Sigmoid colon (tissue), 4 donors: ENCODE data around the gene PTPRE.

Experiments used
- EP300 ChIP-seq, 4 donors: sonication (generic); formaldehyde crosslinking; IDR thresholded peaks; one replicate each; pipeline ENCODE4 v1.6.1; 2017; ENCODE audit warnings: antibody characterized with exemption in 4 of 4
- TF ChIP-seq, protein P1 (sequence below), 4 experiments: fragments of 450-650 bp in 3 of 4; fragments of 200-600 bp in 1 of 4; IDR thresholded peaks; one replicate each; pipeline ENCODE4 v1.5.1; 2016 to 2019; ENCODE audit warnings: antibody characterized with exemption in 4 of 4, mild to moderate bottlenecking in 3 of 4, moderate library complexity in 2 of 4

DNA sequence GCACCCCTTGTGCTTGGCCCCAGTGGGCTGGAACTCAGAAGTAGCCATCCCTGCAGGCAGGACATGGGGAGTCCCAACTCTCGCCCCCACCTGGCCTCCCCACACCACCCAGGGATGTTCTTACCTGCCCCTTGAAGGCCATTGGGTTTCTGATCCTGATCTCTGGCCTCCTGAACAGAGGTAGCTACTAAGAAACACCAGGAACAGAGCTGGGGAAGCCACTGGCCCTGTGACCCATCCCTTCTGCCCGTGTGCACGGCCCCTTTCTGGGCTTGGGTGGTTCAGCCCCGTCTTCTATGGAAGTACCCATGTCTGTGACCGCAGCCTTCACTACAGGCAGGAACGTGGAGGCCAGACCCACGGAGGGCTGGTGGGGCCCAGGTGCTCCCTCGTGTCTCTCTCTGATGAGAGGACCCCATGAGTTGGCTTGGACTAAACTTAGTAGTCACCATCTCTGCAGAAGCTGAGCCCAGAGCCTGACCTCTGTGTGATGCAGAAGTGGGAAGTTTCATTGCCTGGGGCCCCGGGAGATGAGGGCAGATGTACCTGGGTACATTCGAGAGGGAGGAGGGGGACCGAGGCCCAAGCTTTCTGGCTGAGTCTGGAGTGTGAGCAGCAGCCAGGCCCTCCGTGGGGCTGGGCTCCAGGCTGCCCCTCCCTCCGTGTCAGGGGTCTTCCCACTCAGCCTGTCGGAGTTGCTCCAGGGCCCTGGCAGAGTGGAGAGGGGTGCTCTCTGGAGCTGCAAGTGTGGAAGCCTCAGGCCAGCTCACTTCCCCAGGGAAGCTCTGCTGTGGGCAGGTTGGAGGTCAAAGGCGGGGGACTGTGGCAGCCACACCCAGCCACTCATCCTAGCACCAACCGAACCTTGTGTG, 138.3 kb downstream of the PTPRE start:
- TF ChIP-seq, protein P1, sequence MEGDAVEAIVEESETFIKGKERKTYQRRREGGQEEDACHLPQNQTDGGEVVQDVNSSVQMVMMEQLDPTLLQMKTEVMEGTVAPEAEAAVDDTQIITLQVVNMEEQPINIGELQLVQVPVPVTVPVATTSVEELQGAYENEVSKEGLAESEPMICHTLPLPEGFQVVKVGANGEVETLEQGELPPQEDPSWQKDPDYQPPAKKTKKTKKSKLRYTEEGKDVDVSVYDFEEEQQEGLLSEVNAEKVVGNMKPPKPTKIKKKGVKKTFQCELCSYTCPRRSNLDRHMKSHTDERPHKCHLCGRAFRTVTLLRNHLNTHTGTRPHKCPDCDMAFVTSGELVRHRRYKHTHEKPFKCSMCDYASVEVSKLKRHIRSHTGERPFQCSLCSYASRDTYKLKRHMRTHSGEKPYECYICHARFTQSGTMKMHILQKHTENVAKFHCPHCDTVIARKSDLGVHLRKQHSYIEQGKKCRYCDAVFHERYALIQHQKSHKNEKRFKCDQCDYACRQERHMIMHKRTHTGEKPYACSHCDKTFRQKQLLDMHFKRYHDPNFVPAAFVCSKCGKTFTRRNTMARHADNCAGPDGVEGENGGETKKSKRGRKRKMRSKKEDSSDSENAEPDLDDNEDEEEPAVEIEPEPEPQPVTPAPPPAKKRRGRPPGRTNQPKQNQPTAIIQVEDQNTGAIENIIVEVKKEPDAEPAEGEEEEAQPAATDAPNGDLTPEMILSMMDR (IDR thresholded peaks at IDR 0.05), result no peak
- no peak for TF ChIP-seq EP300 (IDR thresholded peaks at IDR 0.05)
